GM21576 (cell line): ENCODE results near the gene BBLN.

ENCODE experiments used
- ATAC-seq: cut with Tn5 transposase; IDR thresholded peaks from one replicate; pipeline ENCODE4 v1.9.1; 2021; ENCODE audit warnings: mild to moderate bottlenecking, moderate library complexity; ENCODE audit not compliant: unreplicated experiment

The BBLN gene

DNA sequence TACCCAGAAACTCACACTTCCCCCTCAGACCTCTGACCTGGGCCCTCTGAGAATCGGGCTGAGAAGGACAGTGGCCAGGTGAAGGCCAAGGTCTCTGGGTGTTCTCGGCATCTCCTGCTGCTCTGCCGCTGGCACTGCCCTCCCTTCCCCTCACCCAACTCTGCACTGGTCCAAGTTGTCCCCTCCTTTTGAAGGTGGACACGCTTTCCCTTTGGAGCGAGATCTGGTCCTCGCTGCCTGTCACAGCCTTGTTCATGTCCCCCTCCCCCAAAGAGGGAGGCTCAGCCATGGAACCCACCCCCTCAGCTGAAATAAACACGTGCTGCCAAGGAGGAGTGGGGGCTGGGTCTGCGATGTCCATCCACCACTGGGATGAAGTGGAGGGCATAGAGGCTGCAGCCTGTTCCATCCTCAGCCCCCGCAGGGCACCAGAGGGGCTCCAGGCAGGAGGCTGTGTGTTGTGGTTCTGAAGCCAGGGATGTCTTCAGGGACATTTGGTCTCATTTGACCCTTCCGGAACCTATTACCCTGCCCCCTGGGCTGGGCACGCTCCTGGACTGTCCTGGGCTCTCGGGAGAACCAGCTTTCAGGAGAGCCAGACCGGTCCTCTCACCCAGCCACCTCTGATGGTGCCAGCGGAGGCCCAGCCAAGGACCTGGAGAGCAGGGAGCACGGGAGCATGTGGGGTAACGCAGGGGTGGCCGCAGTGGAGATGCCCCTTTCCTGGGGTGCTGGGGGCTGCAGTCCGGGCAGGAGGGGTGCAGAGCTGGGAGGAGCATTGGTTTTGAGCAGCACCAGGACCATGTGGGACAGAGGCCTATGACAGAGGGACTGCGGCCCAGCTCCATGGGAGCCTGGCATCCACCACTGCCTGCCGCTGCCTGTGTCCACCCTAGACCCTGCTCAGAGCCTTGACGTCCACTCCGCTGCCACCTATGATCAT is 15.6 kb upstream of the BBLN start:
- no peak for ATAC-seq

DNA sequence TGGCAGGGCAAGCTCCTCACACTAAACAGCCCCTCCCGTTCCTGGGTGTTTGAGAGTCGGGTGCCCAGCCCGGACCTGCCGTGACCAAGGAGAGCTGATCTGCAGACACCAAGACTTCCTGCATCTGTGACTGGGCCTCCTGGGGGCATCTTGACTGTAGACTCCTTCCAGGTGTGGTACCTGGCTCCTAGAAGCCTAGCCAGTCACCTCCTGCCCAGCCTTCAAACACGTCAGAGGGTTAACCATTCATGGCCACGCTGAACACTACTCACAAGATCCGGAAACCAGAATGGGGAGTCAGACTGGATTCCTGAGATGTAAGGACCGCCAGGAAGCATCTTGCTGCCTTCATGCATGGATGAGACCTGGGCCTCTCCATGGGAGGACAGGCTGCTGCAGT is 14.5 kb upstream of the BBLN start:
- ATAC-seq, result no peak

DNA sequence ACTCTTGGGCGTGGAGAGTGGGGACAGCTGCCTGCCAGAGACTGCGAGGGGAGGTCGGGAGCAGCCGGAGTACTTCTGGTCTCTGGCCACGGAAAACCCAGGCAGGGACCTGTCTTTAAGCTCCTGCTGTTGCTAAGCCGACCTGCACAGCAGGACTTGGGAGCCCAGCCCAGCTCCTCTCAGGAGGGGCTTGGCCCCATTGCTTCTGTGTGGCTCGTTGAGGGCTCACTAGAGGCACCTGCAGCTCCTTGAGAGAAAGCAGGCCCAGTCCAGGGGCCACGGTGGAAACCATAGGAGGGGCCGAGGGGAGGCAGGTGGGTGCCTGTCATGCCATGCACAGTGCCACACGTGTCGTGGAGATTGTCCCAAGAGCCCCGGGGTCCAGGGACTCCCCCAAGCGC is 14.1 kb upstream of the BBLN start:
- no peak for ATAC-seq

DNA sequence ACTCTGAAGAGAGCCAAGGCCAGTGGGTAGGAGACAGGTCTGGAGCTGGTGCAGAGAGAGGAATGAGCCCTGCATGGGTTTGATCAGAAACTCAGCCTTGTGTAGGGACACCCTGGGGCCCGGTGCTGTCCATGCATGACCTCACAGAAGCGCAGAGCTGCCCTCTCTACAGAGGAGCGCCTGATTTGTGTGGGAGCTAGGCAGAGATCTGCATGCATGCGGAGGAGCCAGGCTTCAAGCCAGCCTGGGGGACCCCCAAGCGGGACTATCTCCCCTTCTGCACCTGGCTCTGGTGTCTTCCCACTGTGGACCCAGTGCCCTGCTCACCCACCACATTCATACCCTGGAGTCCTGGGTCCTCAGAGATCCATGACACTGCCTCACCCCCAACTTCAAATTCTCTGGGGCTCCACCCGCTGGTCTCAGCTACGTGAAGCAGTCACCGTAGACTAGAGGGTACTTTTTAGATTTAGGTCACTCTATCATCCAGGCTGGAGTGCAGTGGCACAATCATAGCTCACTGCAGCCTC is 13.4 kb upstream of the BBLN start:
- no peak for ATAC-seq

DNA sequence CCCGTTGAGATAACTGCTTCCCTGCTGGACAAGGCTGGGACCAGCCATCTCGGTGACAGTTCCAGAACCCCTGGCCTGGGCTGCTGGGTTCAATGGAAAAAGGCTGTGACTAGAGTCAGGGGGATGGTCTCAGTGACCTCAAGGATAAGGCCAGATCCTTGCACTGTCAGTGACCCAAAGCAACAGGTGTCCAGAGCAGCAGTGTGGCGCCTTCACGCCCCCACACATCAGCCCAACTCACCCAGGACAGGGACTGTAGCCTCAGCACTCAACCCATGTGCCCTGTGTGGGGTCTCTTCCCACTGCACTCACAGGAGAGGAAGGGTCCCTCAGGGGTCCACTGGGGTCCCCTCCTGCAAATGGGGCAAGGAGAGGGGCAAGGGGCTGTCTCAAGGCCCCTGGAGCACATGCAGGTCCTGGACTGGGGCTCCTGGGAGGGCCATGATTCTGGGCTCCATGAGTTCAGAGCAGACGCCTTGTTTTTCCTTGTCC is 11.5 kb upstream of the BBLN start:
- ATAC-seq, result no peak

DNA sequence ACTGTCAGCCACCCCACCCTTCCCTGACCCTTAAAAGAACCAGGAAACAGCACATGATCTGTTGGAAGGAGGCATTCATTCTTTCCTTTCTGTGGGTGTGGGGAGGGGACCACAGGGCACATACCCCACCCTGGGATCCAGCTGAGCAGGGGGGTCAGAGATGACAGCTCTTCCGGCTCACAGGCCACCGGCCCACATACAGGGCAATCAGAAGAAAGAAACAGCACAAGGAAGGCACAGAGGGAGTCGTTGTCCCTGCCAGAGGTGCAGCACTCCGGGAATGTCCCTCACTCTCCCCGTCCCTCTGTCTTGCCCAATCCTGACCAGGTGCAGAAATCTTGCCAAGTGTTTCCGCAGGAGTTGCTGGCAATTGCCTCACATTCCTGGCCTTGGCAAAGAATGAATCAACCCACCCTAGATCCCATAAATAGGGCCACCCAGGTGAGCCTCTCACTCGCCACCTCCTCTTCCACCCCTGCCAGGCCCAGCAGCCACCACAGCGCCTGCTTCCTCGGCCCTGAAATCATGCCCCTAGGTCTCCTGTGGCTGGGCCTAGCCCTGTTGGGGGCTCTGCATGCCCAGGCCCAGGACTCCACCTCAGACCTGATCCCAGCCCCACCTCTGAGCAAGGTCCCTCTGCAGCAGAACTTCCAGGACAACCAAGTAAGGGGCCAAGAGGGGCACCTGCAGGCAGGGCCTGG is 10.9 kb upstream of the BBLN start, which contains the start of gene LCN2:
TSS of gene LCN2 (plus strand) at position 453 of the 701 bp plus-strand sequence. CDS start at position 526, 73 bp downstream.
- no peak for ATAC-seq

DNA sequence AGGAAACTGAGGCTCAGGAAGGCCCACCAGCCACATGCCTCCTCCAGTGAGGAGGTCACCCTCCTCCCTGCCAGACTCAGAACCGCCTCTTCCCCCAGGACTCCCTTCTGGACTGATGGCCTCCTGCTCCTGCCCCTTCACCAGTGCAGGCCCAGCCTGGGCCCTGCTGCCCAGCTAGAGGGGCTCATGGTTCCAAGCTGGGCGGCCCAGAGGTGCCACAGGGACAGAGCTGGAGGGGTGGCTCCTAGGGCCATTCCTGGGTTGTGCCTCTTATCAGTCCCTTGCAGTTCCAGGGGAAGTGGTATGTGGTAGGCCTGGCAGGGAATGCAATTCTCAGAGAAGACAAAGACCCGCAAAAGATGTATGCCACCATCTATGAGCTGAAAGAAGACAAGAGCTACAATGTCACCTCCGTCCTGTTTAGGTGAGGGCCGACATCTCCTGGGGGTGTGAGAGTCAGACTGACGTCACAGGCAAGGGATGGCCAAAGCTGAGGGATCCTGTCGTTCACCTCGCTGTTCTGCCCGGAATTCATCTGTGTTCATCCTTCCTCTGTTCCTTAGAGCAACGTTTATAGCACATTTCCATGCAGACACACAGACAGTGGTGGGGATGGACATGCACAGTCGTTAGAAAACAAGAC is 10.0 kb upstream of the BBLN start:
- no peak for ATAC-seq

DNA sequence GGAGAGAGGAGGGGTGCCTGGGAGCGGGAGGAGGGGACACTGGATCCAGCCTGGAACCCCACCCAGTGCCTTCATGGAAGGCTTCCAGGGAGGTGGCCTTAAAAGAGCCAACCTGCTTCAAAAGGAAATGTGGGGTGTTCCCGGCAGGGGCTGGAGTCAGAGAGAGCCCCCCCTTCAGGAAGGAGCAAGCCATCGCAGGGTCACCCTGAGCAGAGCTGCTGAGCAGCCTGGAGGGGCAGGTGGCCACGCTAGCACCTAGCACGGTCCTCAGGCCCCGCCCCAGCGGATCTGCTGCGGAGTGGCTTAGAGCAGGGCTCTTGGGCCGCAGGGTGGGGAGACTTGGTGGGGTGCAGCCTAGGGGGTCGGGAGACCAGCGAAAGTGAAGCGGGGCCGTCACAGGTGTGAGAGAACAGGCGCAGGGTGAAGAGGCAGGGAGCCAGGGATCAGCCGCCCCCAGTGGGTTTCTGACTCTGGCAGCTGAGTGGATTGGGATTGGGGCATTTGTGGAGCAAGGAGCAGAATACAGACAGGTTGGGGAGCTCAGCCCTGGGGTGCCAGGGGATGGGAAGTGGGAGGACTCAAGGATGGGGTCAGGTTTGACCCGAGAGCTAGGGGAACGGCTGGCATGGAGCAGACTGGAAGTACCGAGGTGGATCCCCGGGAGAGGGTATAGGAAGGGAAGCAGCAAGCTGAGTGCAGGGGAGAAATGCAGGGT is 9.3 kb upstream of the BBLN start:
- ATAC-seq, result no peak

DNA sequence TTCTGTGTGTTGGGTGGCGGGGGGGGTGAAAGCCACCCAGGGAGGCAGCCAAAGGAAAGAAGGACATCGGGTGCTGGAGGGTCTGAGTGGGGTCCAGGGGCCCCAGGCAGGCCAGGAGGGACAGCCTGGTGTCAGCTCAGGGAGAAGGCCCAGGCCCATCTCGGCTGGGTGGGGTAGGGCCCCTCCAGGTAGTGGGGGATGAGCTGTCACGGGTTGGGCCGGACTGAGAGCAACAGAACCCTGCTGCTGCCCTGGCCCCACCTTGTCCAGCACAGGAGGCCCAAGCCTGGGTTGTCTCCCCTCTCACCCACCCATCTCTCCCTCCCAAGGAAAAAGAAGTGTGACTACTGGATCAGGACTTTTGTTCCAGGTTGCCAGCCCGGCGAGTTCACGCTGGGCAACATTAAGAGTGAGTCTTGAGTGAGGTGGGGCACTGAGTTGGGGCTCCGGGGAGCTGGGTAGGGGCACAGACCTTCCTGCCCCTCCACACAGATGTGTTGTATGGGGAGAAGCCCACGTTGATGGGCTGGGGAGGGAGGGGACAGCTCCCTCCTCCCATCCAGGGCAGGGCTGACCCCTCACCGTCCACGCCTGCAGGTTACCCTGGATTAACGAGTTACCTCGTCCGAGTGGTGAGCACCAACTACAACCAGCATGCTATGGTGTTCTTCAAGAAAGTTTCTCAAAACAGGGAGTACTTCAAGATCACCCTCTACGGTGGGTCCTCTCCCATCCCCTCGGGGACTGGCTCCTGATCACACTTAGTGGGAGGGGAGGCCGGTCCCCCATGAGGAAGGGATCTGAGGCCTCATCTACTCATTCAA is 8.5 kb upstream of the BBLN start:
- ATAC-seq, result no peak

DNA sequence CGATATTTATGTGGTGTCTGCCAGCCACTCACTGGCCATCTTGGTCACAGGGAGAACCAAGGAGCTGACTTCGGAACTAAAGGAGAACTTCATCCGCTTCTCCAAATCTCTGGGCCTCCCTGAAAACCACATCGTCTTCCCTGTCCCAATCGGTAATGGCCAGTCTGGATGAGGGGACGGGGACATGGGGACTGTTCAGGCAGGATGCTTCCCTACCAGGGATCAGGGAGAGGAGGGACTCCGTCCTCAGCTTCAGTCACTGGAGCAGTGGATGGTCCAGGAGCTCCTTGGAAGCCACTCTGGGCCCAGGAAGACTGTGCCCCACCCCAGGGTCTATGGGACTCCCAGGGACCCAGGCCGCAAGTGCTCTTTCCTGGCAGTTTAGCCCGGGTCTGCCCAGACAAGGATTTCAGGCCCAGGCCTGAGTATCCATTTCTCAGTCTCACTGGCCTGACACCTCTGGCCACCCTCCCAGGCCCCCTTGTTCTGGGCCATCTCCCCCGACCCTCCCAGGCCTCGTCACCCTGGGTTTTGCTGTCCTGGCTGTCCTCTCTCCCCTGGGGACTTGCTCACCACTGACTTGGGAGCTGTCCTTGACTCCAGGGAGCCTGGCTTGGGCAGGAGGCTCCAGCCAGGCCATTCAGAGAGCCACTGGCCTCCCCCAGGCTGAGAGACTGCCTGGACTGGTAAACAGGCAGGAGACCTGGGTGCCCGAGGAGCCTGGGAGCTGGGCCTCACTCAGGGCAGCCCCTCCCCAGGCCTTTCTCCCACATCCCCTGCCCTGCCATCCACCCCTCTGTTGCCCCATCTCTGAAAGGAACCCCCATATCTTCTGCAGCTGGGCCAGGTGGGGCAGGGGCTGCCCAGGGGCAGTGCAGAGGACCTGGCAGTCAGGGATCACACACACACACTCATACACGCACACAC is 7.7 kb upstream of the BBLN start:
- no peak for ATAC-seq

DNA sequence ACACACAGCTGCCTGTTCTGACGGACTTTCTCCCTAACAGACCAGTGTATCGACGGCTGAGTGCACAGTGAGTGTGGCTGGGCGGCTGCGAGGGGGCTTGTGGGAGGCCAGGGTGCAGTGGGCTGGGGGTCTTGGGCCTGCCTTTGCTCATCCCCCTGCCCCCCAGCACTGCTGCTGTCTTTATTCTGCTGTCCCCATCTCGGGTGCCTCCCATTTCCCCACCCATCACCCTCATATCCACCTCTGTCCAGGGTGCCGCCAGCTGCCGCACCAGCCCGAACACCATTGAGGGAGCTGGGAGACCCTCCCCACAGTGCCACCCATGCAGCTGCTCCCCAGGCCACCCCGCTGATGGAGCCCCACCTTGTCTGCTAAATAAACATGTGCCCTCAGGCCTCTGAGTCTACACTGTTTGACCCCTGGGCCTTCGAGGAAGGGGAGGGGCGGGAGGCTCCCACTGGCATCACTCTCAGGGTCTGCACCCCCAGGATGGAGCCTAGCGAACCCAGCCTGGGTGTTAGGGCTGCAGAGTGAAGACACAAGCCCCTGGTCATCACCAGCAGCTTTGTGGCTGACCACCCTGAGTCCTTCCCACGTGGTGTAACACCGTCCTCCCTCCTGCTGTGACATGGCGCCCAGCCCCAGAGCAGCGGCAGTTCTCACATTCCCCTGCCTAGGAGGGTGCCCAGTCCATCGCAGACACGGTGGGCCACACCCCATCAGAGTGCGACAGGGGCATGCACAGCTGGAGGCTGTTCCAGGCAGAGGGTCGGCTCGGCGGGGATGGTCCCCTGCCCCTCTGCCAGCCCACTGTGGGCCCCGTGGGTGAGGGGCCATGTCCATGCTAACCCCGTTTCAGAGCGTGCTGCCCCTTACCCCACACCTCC is 6.8 kb upstream of the BBLN start:
- no peak for ATAC-seq

DNA sequence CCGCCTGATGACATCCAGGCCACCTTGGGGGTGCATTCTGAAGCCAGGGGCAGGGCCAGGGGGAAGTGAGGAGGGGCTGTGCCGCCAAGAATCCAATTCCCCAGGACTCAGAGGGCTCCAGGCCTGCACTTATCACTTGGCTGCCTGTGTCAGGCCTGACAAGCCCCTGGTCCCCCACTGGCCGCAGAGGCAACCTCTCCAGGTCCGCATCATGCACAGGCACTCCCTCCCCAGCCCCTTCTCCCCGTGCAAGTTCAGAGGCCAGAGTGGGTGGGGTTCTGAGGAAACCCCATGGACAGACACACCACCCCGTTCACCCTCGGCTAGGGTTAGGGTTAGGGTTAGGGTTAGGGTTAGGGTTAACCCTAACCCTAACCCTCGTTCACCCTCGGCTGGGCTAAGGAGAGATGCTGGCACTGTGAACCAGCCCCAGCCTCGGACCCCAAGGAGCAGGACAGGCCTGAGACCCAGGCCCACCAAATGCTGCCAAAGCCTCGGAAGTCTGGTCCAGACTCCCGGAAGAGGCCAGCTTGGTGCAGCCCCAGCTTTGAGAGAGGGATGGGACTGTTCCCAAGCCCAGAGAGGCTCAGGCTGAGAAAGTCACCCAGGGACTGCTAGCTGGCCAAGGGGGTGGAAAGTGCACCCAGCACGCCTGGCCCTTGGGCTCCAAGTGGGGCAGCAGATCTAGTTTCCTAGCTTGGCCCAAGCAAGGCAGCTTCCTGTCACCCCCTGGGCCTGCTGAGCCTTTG is 5.9 kb upstream of the BBLN start:
- ATAC-seq, result no peak

DNA sequence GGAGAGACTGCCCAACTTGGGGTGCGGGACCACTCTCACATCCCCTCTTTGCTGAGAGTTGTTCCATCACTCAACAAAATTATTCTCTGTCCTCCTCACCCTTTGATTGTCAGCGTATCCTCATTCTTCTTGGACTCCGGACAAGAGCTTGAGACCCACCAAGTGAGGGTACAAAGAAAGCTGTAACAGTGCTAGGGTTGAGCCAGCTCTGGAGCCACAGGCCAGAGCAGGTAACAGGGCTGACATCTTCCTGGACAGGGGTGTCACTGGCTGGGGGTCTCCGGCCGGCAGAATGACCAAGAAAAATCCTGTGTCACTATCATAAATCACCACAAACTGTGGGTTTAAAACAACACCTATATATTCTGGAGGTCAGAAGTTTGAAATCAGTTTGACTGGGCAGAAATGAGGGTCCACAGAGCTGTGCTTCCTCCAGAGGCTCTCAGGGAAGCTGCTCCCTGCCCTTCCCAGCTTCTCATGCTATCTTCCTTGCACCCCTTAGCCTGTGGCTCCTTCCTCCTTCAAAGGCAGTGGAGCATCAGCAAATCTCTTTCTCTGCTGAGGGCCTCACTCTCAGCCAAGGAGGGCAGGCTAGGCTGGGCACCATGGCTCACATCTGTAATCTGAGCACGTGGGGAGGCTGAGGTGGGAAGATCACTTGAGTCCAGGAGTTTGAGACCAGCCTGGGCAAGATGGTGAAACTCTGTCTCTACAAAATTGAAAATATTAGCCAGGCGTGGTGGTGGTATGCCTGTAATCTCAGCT is 4.1 kb upstream of the BBLN start:
- ATAC-seq, result no peak

DNA sequence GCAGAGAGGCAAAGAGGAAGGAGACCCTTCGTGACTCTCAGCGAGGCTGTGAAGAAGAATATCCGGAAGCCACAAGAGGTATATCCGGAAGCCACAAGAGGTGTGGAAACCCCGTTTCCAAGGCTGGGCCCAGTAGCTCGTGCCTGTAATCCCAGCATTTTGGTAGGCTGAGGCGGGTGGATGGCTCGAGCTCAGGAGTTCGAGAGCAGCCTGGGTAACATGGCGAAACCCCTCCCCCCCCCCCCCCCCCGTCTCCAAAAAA is 612 bp upstream of the BBLN start:
- no peak for ATAC-seq

DNA sequence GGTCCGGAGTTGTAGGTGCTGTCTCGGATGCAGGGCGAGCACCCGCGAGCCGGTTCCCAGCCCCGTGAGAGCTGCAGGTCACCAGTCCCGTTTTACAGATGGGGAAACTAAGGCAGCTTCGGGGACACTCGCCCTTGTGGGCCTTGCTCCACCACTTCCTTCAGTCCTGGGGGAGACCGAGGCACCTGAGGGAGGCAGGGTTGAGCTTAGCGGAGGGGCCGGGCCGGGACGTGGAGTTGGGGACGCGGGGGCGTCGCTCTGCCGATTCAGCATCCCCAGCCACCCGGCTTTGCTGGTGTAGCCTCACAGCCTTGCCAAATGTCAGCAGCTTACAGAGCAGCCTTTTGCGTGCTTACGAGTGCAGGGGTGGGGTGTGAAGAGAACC is 530 bp downstream of the BBLN start:
- peak; percentile 8 for ATAC-seq

DNA sequence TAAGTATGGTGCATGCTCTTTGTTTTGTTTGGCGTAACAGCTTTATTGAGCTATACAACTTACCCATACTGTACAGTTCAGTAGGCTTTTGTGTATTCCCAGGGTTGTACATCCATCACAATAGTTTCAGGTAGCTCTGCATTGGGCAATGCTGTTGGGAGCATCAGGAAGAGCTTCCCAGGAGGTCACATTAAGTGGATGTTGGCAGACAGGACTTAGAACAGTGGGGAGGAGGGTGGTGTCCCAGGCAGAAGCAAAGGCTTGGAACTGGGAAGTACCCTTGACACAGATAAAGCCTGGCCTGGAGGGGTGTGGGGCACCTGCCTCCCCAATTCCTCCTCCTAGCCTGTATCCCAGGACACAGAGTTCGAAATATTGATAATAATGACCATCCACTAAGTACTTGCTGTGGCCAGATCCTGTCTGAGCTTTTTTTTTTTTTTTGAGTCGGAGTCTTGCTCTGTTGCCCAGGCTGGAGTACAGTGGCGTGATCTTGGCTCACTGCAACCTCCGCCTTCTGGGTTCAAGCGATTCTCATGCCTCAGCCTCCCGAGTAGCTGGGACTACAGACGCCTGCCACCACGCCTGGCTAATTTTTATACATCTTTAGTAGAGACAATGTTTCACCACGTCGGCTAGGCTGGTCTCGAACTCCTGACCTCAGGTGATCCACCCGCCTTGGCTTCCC is 1.3 kb downstream of the BBLN start:
- ATAC-seq, result no peak
